Natural killer cell (primary cell): Measurements from ENCODE around the gene MICAL2. TPM values are rescaled to one million over a fixed set of nuclear protein-coding genes. Genes with fewer than 3 reads are reported as not detected.

Experiments
- ATAC-seq, 3 donors: fragments of 150-1000 bp in 2 of 3; fragments of 200-7000 bp in 1 of 3; cut with Tn5 transposase; 1 replicate in 1 of 3; 2 replicates in 2 of 3; pipeline ENCODE4 v1.10.0; 2021; ENCODE audit warnings: mild to moderate bottlenecking in 2 of 3, moderate library complexity in 2 of 3
- DNase-seq, 2 donors: peaks; one replicate each; pipeline versions ENCODE4 v3.0.0 to v3.0.0-alpha.2; 2013 to 2021; ENCODE audit warnings: mixed read lengths in 1 of 2
- H3K27ac ChIP-seq: one replicate; pipeline ENCODE4 v1.5.1; 2013; ENCODE audit warnings: mild to moderate bottlenecking, low read length
- H3K27me3 ChIP-seq: one replicate; pipeline ENCODE4 v1.6.1; 2013; ENCODE audit warnings: low read length; ENCODE audit not compliant: control insufficient read depth, insufficient read depth
- H3K36me3 ChIP-seq: one replicate; pipeline ENCODE4 v1.6.1; 2013; ENCODE audit warnings: low read length; ENCODE audit not compliant: control insufficient read depth, insufficient read depth
- H3K4me1 ChIP-seq: one replicate; pipeline ENCODE4 v1.6.1; 2013; ENCODE audit warnings: low read length; ENCODE audit not compliant: control insufficient read depth, insufficient read depth
- H3K4me3 ChIP-seq: one replicate; pipeline ENCODE4 v1.5.1; 2013; ENCODE audit warnings: low read length
- H3K9me3 ChIP-seq: one replicate; pipeline ENCODE4 v1.6.1; 2013; ENCODE audit warnings: low read length; ENCODE audit not compliant: control insufficient read depth, insufficient read depth
- H3K27ac Mint-ChIP-seq, 2 donors: one replicate each; pipeline ENCODE4 v1.8.0; 2022; ENCODE audit warnings: mild to moderate bottlenecking in 2 of 2, mixed read lengths in 2 of 2, moderate library complexity in 1 of 2
- H3K27me3 Mint-ChIP-seq, 2 donors: one replicate each; pipeline ENCODE4 v1.8.0; 2022; ENCODE audit warnings: low read depth in 2 of 2, mixed read lengths in 2 of 2
- H3K36me3 Mint-ChIP-seq: one replicate; pipeline ENCODE4 v1.8.0; 2022; ENCODE audit warnings: mixed read lengths
- H3K4me1 Mint-ChIP-seq, 2 donors: one replicate each; pipeline ENCODE4 v1.8.0; 2022; ENCODE audit warnings: mixed read lengths in 2 of 2
- H3K4me3 Mint-ChIP-seq: one replicate; pipeline ENCODE4 v1.8.0; 2022; ENCODE audit warnings: mild to moderate bottlenecking, moderate library complexity, mixed read lengths
- H3K9me3 Mint-ChIP-seq, 2 donors: one replicate each; pipeline ENCODE4 v1.8.0; 2022; ENCODE audit warnings: mixed read lengths in 2 of 2
- CTCF ChIP-seq: fragments of 200-600 bp; IDR thresholded peaks from one replicate; pipeline ENCODE4 v1.8.0; 2022; ENCODE audit warnings: antibody characterized with exemption
- WGBS: methylation state at CpG from one replicate; pipeline ENCODE4 v1.1.7; 2013; ENCODE audit warnings: missing lambda C conversion rate; ENCODE audit not compliant: insufficient coverage; 5-methylcytosine and 5-hydroxymethylcytosine counted together
- intact Hi-C: fragments of 100-400 bp; cut with micrococcal nuclease; formaldehyde crosslinking; loops from one replicate; pipeline ENCODE4 v1.14.2; 2022
- total RNA-seq, 4 donors: library from RNA; stranded (reverse); fragments of 120-200 nt in 1 of 4; gene quantifications; one replicate each; pipeline versions ENCODE4 v1.2.3 to v1.2.4, GENCODE V29; 2013 to 2022

Gene MICAL2
- total RNA-seq, 3 donors from 2014 or later (not counting 1 experiment from before 2014, with no cell fraction given) = 54.6 to 68.6 (median 57.4) TPM

- DNase-seq (no peak), ATAC-seq (no peak)
- Histone ChIP-seq H3K27ac (no peak overlapping the region), H3K4me3 (no peak overlapping the region), H3K36me3 (no peaks in the 10 kb centered on the region), H3K27me3 (no peaks in the 10 kb centered on the region), H3K9me3 (no peaks in the 10 kb centered on the region), H3K4me1 (peaks cover 4% of the 10 kb centered on the region)
- TF ChIP-seq CTCF = no peak
- intact Hi-C loops = no loop called here
- no peaks in the 10 kb centered on the region for H3K9me3 Mint-ChIP-seq
- H3K27ac Mint-ChIP-seq = no peak overlapping the region
- no peaks in the 10 kb centered on the region for H3K27me3 Mint-ChIP-seq
- H3K4me1 Mint-ChIP-seq = no peaks in the 10 kb centered on the region
- 82% methylated on average over 3 of the region's 4 CpGs for WGBS
- no peaks in the 10 kb centered on the region for H3K36me3 Mint-ChIP-seq
- H3K4me3 Mint-ChIP-seq = no peak overlapping the region
Observed at GRCh38 chr11:12284316-12285050, 174.1 kb downstream of the MICAL2 start.

- Histone ChIP-seq H3K27me3 (no peaks in the 10 kb centered on the region), H3K4me1 (peaks cover 9% of the 10 kb centered on the region), H3K4me3 (no peak overlapping the region), H3K27ac (no peak overlapping the region), H3K36me3 (no peaks in the 10 kb centered on the region), H3K9me3 (no peaks in the 10 kb centered on the region)
- 90% methylated on average over 3 of the region's 4 CpGs for WGBS
- H3K4me3 Mint-ChIP-seq = no peak overlapping the region
- peaks cover 4% of the 10 kb centered on the region in 2 donors for H3K4me1 Mint-ChIP-seq
- no peaks in the 10 kb centered on the region for H3K36me3 Mint-ChIP-seq
- H3K9me3 Mint-ChIP-seq = no peaks in the 10 kb centered on the region
- TF ChIP-seq CTCF = no peak
- no peak for DNase-seq
- no peak overlapping the region for H3K27ac Mint-ChIP-seq
- ATAC-seq = no peak
- intact Hi-C loops = no loop called here
- H3K27me3 Mint-ChIP-seq = no peaks in the 10 kb centered on the region
Observed at GRCh38 chr11:12285106-12285505, 174.7 kb downstream of the MICAL2 start.

- Mint-ChIP-seq H3K27me3 (no peaks in the 10 kb centered on the region), H3K9me3 (no peaks in the 10 kb centered on the region), H3K27ac (no peak overlapping the region), H3K36me3 (no peaks in the 10 kb centered on the region), H3K4me1 (peaks cover 7 to 8% of the 10 kb centered on the region in 2 donors), H3K4me3 (no peak overlapping the region)
- no peaks in the 10 kb centered on the region for H3K36me3 ChIP-seq
- WGBS = 80% methylated on average over 6 of the region's 6 CpGs
- H3K27ac ChIP-seq = no peak overlapping the region
- H3K4me1 ChIP-seq = peaks cover 13% of the 10 kb centered on the region
- ATAC-seq (no peak), DNase-seq (no peak)
- intact Hi-C loops = no loop called here
- TF ChIP-seq CTCF = no peak
- H3K9me3 ChIP-seq = no peaks in the 10 kb centered on the region
- no peaks in the 10 kb centered on the region for H3K27me3 ChIP-seq
- H3K4me3 ChIP-seq = no peak overlapping the region
Observed at GRCh38 chr11:12285811-12286222, 175.4 kb downstream of the MICAL2 start.

GRCh38 chr11:12286606-12287005 is 176.2 kb downstream of the MICAL2 start:
- DNase-seq = no peak
- Histone ChIP-seq H3K27me3 (no peaks in the 10 kb centered on the region), H3K9me3 (no peaks in the 10 kb centered on the region), H3K27ac (no peak overlapping the region), H3K4me3 (no peak overlapping the region), H3K36me3 (no peaks in the 10 kb centered on the region), H3K4me1 (peaks cover 12% of the 10 kb centered on the region)
- intact Hi-C loops = no loop called here
- ATAC-seq = no peak
- H3K27ac Mint-ChIP-seq = no peak overlapping the region
- H3K9me3 Mint-ChIP-seq = no peaks in the 10 kb centered on the region
- no peaks in the 10 kb centered on the region for H3K36me3 Mint-ChIP-seq
- no peak overlapping the region for H3K4me3 Mint-ChIP-seq
- peaks cover 7 to 8% of the 10 kb centered on the region in 2 donors for H3K4me1 Mint-ChIP-seq
- 95% methylated on average over 6 of the region's 6 CpGs for WGBS
- no peaks in the 10 kb centered on the region for H3K27me3 Mint-ChIP-seq
- TF ChIP-seq CTCF = no peak
